ENCODE measurements around the gene TNS3.

The TNS3 gene

DNA sequence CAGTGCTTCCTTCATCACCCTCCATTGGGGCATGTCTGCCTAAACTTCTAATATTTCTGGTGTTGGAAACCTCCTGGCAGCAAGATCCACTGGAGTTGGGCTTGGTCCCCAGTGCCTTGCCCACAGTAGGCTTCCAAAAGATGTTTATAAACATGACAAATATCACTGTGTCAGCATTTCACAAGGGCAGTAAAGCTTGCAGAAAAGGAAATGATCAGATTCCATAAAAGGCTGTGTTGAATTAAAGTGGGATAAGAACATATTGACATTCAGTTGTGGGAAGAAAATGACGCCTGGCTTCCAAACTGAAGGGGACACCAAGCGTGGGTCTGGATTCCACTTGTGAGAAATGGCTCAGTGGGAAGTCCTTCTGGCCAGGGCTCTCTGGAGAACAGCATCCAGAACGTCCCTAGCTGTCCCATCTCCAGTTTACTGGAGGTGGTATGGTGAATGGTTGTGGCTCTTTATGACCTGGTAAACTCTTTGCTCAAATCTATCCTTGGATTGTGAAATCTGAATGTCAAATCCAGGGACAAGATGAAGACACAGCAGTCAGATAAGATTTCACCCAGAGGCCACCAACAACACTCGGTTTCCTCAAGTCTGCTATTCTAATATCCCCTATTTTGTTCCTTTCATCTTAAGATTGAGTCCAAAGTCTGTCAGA is 287.2 kb downstream of the TNS3 start:
- no peak for DNase-seq (ENCODE audit: low read depth)
- no peak overlapping the region for H3K4me3 ChIP-seq (ENCODE audit: low read depth, low read length)

DNA sequence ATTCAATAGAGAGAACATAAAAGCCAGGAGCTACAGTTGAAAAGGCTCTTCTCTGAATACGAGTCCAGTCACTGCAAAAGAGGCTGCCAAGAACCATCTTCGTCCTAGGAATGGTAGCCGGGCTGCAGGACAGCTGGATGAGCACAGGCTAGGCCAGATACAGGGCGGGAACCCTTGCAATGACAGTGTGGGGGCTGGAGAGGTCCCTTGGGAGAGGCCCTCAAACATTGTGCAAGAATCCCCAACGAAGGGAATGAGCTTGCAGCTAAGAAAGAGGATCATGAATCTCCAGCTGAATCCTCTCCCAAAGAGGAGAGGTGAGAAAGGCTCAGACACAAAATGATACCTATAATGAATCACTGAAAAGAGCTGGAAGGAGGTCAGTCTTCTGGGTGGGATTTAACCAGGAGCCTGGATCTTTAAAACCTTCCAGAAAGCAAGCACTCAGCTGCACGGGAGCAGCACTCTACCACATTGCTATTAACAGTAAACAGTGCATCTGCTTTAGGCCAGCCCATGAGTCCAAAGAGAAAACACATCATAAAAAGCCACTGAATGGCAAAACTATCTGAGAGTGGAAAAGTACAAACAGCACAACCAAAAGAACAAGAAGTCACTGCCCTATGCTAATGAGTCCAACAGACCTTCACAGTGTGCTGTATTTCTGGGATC is 287.9 kb downstream of the TNS3 start:
- no peak overlapping the region for H3K4me3 ChIP-seq (ENCODE audit: low read depth, low read length)
- DNase-seq (ENCODE audit: low read depth): peak; percentile 32

DNA sequence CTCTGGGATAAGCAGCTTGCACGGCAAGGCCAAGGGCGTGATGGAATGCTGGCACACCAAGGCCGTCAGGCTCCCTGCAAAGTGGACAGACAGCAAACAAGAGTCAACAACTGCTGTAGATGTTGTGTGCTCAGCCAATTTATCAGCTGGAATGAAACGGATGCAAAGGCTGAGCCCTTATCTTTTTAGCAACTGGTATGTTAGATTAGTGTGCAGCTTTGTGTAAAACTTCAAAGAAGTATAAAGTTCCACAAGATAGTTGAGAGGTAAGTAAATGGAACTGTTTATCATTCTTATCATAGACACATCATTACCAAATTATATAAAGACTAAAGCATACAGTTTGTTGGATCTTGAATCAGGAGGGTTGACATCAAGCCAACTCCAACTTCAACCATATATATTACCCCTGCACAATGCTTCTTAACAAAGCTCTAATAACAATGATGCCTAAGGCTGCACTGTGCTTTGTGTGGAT is 289.0 kb downstream of the TNS3 start:
- H3K4me3 ChIP-seq (ENCODE audit: low read depth, low read length): no peak overlapping the region
- DNase-seq (ENCODE audit: low read depth): no peak

DNA sequence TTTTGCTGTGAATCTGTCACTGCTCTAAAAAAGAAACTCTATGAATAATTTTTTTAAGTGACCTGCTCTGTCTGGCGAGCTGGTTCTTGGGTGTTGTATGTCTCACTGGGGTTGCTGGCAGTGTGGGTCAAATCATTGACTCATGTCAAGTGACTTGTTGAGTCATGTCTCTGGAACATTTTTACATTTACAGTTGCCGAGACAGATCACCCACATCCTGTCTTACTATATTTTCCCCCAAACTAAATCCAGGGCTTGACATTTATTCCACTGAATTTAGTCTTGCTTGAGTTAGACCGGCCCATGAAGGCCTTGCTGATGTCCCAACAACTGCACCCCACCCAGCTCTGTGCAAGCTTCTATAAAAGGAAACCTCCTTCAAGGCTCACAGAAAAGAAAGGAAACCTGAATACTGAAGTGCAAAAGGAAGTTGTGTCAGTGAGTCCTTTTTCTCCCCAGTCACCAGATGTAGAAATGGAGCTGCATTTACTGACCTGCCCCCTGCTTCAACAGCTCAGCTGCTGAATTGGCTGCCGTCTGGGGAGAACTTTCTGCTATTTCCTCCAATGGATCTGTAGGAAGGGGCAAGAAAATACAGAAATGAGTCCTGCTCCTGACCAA is 290.3 kb downstream of the TNS3 start:
- no peak overlapping the region for H3K4me3 ChIP-seq (ENCODE audit: low read depth, low read length)
- peak; percentile 84 for DNase-seq (ENCODE audit: low read depth)

DNA sequence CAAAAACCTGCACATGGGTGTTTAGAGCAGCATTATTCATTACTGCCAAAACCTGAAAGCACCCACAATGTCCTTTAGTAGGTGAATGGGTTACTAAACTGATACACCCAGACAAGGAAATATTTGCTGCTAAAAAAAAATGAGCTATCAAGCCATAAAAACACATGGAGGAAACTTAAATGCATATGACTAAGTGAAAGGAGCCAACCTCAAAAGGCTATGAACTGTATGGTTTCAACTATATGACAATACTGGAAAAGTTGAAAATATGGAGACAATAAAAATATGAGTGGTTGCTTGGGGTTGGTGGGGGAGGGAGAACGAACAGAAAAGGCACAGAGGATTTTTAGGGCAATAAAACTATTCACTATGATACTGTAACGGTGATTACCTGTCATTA is 291.0 kb downstream of the TNS3 start:
- H3K4me3 ChIP-seq (ENCODE audit: low read depth, low read length): no peak overlapping the region

DNA sequence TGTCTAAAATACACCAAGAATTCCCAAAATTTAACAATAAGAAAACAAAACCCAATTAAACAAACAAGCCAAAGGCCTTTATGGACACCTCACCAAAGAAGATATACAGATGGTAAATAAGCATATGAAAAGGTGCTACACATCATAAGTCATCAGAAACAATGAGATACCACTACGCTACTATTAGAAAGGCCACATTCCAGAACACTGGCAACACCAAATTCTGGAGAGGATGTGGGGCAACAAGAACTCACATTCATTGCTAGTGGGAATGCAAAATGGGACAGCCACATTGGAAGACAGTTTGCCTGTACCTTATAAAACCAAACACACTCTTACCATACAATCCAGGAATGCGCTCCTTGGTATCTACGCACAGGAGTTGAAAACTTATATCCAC is 291.4 kb downstream of the TNS3 start:
- no peak for DNase-seq (ENCODE audit: low read depth)
- H3K4me3 ChIP-seq (ENCODE audit: low read depth, low read length): no peak overlapping the region

More for the DNA sequence above, 291.0 kb downstream of the TNS3 start:
- DNase-seq (ENCODE audit: low read depth): no peak

DNA sequence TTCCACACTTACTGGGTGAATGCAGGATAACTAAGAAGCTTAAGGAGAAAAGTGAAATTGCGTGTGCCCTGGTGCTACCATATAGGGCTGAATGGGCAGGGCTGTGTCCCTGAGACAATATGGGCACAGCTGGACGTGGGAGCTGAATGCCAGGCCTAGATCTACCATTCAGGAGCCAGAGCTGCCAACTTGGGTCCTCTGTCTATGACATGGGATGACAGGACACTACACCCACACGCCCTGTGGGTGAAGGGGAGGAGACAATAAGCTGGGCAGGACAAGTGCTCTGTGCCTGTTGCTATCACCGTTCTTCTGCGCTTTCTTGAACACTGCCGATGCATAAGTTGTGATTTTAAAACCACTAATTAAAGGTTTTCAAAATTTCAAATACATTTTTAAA is 293.9 kb downstream of the TNS3 start:
- DNase-seq (ENCODE audit: low read depth): no peak
- H3K4me3 ChIP-seq (ENCODE audit: low read depth, low read length): no peak overlapping the region

DNA sequence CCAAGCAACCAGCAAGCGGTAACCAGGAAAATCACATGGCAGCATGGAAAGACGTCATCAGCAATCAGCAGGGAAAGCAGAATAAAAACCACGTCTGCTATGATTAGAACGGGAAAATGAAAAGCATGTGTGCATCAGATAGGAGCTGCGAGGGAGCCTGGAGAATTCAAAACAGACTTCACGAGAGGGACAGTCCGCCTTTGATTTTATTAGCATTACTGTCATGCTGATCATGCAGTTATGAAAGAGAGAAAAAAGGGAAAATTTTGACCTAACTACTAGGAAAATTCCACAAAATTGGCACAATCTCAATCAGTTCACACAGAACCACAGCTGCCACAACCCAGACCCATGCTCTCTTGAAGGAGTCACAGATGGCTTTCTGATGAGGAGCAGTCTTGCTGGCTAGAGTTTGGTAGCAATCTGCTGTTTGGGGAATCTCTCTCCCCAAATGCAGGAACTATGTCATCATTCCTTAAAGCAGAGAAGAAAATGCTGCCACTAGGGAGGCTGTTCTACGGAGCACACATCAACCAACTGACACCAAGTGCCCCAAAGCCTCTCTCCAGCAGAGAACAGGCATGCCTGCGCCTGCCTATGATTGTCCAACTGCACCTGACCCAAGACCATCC is 295.9 kb downstream of the TNS3 start:
- H3K4me3 ChIP-seq (ENCODE audit: low read depth, low read length): no peak overlapping the region
- no peak for DNase-seq (ENCODE audit: low read depth)

DNA sequence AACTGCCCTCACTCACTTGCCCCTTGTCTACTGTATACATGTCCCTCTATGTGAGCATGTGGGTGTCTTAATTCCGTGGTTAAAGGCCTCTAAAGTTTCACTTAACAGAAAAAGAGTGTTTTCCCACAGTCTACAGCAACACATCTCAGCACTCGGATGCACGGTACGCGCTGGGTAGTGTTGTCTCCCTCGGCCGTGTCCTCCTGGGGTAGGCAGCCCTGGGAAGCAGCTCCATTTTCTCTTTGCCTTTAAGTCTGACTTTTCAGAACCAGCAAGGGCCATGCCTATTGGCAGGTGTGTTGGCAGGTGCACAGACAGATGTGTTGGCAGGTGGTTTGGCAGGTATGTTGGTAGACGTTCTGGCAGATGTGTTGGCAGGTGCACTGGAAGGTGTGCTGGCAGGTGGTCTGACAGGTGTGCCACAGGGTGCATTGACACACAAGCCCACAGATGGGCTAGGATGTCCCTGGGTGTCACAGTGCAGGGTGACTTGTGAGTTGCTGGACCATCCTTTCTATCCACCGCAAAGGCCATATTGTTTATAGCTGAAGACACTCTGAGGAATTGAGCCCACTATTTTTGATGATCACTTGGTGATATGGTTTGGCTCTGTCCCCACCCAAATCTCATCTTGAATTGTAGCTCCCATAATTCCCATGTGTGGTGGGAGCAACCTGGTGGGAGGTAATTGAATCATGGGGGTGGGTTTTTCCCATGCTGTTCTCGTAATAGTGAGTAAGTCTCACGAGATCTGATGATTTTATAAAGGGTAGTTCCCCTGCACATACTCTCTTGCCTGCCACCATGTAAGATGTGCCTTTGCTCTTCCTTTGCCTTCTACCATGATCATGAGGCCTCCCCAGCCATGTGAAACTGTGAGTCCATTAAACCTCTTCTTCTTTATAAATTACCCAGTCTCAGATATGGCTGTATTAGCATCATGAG is 296.9 kb downstream of the TNS3 start:
- no peak overlapping the region for H3K4me3 ChIP-seq (ENCODE audit: low read depth, low read length)
- DNase-seq (ENCODE audit: low read depth): no peak

DNA sequence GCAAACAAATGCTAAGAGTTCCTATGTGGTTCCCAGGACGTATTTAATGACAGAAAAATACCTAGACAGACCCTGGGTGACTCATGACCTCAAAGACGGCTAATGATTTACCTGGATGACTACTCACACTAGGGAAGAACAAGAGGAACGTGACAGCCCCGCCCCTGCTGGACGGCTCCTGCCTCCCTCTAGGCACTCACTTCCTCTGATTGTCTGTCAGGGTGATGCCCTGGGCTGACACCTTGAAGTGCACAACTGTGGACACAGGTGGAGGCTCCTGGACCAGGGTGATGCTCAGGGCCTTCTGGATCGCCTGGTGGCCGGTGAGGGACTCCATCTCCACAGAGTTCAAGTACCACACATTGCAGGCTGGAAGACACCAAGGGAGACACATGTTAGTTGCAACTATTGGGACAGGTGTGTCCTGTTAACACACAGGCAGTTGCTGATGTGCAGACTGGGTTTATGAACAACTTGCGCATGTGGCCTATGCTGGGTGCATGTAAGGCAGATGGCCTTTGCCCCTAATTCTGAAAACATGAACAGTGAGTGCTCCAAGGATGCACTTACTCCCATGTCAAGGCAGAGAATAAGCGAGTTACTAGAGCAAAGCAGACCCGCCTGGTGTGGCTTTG is 298.3 kb downstream of the TNS3 start:
- H3K4me3 ChIP-seq (ENCODE audit: low read depth, low read length): no peak overlapping the region
- DNase-seq (ENCODE audit: low read depth): no peak

DNA sequence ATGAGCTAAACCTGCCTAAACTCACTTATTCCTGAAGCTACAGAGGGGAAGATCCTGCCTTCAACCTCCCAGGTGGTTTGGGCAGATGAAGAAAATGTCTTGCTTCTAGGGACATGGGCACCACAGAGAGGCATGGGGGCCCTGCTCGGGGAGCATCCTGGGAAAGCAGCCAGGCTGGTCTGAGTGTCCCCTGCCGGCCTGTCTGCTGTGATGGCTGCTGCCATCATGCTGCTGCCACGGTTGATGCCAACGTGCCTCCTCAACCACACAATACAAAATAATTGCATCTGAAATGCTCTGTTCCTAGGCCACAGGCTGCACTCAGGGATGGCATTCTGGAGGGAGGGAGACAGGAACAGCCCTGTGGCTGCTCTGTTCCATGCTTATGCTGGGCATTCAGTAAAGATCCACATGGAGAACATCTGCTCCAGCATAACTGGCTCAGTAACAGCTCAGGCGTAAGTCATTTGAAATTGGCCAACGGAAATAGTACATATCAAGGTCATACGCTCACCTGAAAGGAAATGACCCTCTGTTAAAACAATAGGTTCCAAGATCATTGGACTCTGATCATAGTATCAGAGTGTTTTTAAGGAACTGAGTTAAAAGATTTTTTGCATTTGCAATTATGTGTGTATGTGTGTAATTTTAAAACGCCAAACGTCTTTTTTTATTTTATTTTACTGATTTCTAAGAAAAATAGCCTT is 299.0 kb downstream of the TNS3 start:
- H3K4me3 ChIP-seq (ENCODE audit: low read depth, low read length): no peak overlapping the region
- DNase-seq (ENCODE audit: low read depth): no peak

DNA sequence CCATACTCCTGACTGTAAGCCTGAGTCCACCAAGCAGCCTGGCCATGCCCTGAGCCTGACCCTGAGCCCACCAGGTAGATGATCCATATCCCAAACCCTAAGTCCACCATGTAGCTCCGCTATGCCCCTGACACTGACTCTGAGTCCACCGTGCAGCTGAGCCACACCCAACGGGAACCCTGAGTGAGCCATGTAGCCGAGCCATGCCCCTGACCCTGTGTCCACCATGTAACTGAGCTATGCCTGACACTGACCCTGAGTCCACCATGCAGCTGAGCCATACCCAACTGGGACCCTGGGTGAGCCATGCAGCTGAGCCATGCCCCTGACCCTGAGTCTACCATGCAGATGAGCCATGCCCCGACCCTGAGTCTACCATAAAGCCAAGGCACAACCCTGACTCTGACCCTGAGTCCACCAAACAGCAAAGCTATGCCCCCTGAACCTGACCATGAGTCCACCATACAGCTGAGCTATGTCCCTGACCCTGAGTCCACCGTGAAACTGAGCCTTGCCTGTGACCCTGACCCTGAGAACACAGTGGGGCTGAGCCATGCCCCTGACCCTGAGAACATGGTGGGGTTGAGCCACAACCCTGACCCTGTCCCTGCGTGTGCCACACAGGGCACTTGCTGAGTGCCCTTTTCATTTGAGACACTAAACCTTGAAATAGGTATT is 299.8 kb downstream of the TNS3 start:
- no peak for DNase-seq (ENCODE audit: low read depth)
- H3K4me3 ChIP-seq (ENCODE audit: low read depth, low read length): no peak overlapping the region

DNA sequence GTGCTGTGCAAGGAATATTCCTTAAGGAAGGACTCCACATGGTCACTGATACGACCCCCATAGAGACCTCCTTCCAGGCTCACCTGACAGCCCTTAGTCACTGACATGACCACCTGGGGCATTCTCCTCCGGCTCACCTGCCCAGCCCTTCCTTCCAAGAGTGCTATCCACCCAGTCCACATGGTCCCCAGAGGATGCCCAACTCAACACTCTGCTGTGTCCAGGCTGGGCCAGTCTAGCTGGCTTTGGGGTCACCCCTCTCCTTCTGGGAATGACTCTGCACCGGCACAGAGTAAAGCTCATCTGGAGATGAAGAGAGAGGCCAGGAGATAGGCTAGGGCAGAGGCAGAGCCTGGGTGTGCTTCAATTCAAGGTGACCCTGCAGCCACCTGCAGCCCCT is 300.8 kb downstream of the TNS3 start:
- H3K4me3 ChIP-seq (ENCODE audit: low read depth, low read length): no peak overlapping the region
- no peak for DNase-seq (ENCODE audit: low read depth)

DNA sequence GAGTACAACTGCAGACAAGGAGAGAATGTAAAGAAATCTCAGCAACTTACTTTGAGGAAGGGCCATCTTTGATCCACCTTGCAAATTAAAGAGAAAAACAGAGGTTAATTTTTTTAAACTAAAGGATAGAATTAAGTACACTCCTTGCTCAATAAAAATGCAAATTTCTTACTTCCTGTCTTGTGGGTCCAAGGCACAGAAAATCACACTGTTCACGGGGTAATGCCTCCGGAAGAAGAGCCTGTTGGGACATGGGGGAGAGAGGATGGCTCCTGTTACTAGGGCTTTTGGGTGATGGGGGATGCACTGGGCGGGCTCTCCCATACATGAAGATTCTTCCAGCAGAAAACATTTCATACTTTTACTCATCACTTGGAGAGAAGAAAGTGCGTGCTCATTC is 301.8 kb downstream of the TNS3 start:
- H3K4me3 ChIP-seq (ENCODE audit: low read depth, low read length): no peak overlapping the region
- DNase-seq (ENCODE audit: low read depth): no peak

DNA sequence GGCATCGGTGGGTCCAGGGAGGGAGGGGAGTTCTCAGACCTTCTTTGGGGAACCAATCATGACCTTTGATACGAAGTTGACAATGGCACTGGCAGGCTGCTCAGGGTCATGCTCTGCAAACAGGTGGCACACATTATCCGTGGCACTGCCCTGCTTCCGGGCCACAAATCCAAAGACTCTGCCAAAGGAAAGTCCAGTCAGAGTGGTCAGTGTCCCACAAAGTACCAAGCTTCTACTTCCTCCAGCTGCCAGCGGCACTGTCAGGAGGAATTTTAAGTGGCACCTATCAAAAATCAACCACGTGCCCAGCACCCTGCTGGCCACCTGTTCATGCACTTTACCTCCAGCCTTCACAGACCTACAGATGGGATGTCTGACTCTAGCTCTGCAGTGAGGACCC is 303.9 kb downstream of the TNS3 start:
- H3K4me3 ChIP-seq (ENCODE audit: low read depth, low read length): no peak overlapping the region
- no peak for DNase-seq (ENCODE audit: low read depth)

DNA sequence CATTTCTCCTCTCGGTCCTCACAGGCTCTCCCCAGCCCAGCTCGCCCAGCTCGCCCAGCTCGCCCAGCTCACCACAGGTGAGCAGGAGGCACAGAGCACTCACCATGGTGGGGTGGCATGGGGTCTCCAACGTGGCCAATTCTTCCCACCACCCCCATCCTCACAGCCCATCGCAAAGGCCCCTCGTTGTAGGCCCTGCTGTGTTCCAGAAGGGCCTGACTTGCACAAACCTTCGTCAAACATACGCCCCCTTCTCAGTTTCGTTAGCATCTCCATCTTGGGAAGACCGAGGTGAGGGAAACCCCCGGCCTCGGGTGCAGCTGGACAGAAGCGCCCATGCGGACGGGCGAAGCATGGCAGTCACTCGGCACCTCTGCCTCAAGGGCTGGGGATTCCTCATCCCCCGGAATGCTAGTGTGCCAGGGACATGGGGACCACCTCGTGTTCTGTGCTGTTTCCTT is 304.6 kb downstream of the TNS3 start:
- H3K4me3 ChIP-seq (ENCODE audit: low read depth, low read length): no peak overlapping the region
- no peak for DNase-seq (ENCODE audit: low read depth)

DNA sequence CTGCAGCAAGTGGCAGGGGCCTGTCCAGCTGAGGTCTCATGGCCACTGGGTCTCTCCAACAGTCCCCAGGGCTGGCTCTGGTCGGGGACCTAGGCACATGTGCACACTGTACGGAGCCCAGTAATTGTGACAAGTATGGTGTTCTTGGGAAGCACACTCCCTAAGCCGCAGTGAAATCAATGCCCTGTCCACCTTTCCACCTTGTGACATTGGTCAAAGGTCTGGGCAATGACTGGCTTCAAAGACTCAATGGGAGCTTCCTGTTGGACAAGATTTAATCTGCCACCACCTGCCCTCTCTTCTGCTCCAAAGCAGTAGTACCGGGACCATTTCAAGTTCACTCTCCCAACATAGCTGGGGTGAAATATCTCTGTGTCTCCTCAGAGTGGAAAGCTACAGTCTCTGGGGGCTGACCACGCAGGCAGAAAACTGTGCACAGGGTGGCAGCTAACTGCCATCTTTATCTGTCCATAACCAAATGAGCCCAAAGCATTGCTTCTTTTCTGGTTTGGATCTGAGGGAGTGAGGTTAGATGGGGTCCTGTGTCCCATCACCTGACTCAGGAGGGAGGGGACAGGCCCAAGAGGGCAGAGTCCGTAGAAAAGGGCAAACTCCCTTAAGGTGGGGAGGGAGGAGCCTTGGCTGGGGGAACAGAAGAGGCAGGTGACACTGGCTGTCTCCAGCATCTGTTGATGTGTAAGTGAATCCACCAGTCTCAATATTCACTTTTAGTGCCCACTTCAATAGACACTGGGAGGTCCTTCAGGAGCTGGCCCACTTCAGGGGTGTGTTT is 307.7 kb downstream of the TNS3 start:
- no peak for DNase-seq (ENCODE audit: low read depth)
- H3K4me3 ChIP-seq (ENCODE audit: low read depth, low read length): no peak overlapping the region
